Measurements from ENCODE around the gene C3orf18.

GRCh38 chr3:50585919-50586762 lies 18.6 kb upstream of the C3orf18 start:
- TF ChIP-seq CTCF (IDR thresholded peaks at IDR 0.05) (no peak), POLR2AphosphoS5 (IDR thresholded peaks at IDR 0.05) (no peak)

Data from esophagus muscularis mucosa (tissue), 3 donors.